Natural killer cell (primary cell): ENCODE measurements around the gene MAG. TPM values are rescaled to one million over a fixed set of nuclear protein-coding genes. Genes with fewer than 3 reads are reported as not detected.

Source experiments
- ATAC-seq, 3 donors: fragments of 150-1000 bp in 2 of 3; fragments of 200-7000 bp in 1 of 3; cut with Tn5 transposase; 1 replicate in 1 of 3; 2 replicates in 2 of 3; pipeline ENCODE4 v1.10.0; 2021; ENCODE audit warnings: mild to moderate bottlenecking in 2 of 3, moderate library complexity in 2 of 3
- DNase-seq, 2 donors: peaks; one replicate each; pipeline versions ENCODE4 v3.0.0 to v3.0.0-alpha.2; 2013 to 2021; ENCODE audit warnings: mixed read lengths in 1 of 2
- H3K27ac ChIP-seq: one replicate; pipeline ENCODE4 v1.5.1; 2013; ENCODE audit warnings: mild to moderate bottlenecking, low read length
- H3K27me3 ChIP-seq: one replicate; pipeline ENCODE4 v1.6.1; 2013; ENCODE audit warnings: low read length; ENCODE audit not compliant: control insufficient read depth, insufficient read depth
- H3K36me3 ChIP-seq: one replicate; pipeline ENCODE4 v1.6.1; 2013; ENCODE audit warnings: low read length; ENCODE audit not compliant: control insufficient read depth, insufficient read depth
- H3K4me1 ChIP-seq: one replicate; pipeline ENCODE4 v1.6.1; 2013; ENCODE audit warnings: low read length; ENCODE audit not compliant: control insufficient read depth, insufficient read depth
- H3K4me3 ChIP-seq: one replicate; pipeline ENCODE4 v1.5.1; 2013; ENCODE audit warnings: low read length
- H3K9me3 ChIP-seq: one replicate; pipeline ENCODE4 v1.6.1; 2013; ENCODE audit warnings: low read length; ENCODE audit not compliant: control insufficient read depth, insufficient read depth
- H3K27ac Mint-ChIP-seq, 2 donors: one replicate each; pipeline ENCODE4 v1.8.0; 2022; ENCODE audit warnings: mild to moderate bottlenecking in 2 of 2, mixed read lengths in 2 of 2, moderate library complexity in 1 of 2
- H3K27me3 Mint-ChIP-seq, 2 donors: one replicate each; pipeline ENCODE4 v1.8.0; 2022; ENCODE audit warnings: low read depth in 2 of 2, mixed read lengths in 2 of 2
- H3K36me3 Mint-ChIP-seq: one replicate; pipeline ENCODE4 v1.8.0; 2022; ENCODE audit warnings: mixed read lengths
- H3K4me1 Mint-ChIP-seq, 2 donors: one replicate each; pipeline ENCODE4 v1.8.0; 2022; ENCODE audit warnings: mixed read lengths in 2 of 2
- H3K4me3 Mint-ChIP-seq: one replicate; pipeline ENCODE4 v1.8.0; 2022; ENCODE audit warnings: mild to moderate bottlenecking, moderate library complexity, mixed read lengths
- H3K9me3 Mint-ChIP-seq, 2 donors: one replicate each; pipeline ENCODE4 v1.8.0; 2022; ENCODE audit warnings: mixed read lengths in 2 of 2
- WGBS: methylation state at CpG from one replicate; pipeline ENCODE4 v1.1.7; 2013; ENCODE audit warnings: missing lambda C conversion rate; ENCODE audit not compliant: insufficient coverage; 5-methylcytosine and 5-hydroxymethylcytosine counted together
- intact Hi-C: fragments of 100-400 bp; cut with micrococcal nuclease; formaldehyde crosslinking; loops from one replicate; pipeline ENCODE4 v1.14.2; 2022
- total RNA-seq, 4 donors: library from RNA; stranded (reverse); fragments of 120-200 nt in 1 of 4; gene quantifications; one replicate each; pipeline versions ENCODE4 v1.2.3 to v1.2.4, GENCODE V29; 2013 to 2022
- TF ChIP-seq, protein P1 (sequence below): fragments of 200-600 bp; IDR thresholded peaks from one replicate; pipeline ENCODE4 v1.8.0; 2022; ENCODE audit warnings: antibody characterized with exemption

MAG gene
- total RNA-seq, 3 donors from 2014 or later (not counting 1 experiment from before 2014, with no cell fraction given), result not detected

GRCh38 chr19:35267353-35267817 lies 24.6 kb upstream of the MAG start:
- Mint-ChIP-seq H3K36me3 (no peaks in the 10 kb centered on the region), H3K4me1 (peaks cover 27 to 50% of the 10 kb centered on the region in 2 donors)

DNA sequence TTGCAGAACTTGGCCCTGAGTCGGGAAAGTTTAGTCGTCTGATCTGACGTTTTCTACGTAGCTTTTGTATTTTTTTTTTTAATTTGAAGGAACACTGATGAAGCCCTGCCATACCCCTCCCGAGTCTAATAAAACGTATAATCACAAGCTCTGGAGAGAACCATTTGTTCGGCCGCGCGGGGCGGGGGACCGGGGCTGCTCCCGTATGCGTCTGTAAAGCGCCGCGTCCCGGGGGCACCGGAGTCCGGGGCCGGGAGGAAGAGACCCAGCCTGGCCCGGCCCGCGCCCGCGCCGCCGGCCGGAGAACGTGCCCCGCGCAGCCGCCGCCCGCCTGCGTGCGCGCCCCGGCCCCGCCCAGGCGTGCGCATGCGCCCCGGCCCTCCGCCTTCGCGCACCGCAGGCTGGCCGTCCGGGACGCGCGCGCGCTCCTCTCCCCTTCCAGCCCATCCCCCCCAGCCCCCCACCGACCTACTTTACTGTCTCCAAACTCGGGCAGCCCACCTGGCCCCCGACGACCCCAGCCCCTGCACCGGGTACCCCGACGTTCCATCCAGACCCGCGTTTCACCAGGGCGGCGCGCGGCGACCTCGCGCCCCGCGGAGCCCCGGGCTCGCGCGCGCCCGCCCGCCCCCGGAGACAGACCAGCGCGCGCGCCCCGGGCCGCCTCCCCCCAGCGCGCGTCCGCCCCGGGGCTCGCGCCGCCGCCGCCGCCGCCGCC lies 24.0 kb upstream of the MAG start:
- intact Hi-C loops, result loop anchor here (1.0 to 10.0 kb wide), 4 partner anchors 57 to 197 kb away; partner anchors contain the start of gene FXYD7
- Mint-ChIP-seq H3K36me3 (no peaks in the 10 kb centered on the region), H3K4me1 (peaks cover 27 to 53% of the 10 kb centered on the region in 2 donors)

More at GRCh38 chr19:35267353-35267817, 24.6 kb upstream of the MAG start:
- peak overlapping the region; percentile 88 for H3K4me3 ChIP-seq
- H3K36me3 ChIP-seq, result peaks cover 19% of the 10 kb centered on the region
- H3K27me3 ChIP-seq, result no peaks in the 10 kb centered on the region
- peak overlapping the region; percentile 93 for H3K27ac ChIP-seq
- H3K4me1 ChIP-seq, result peaks cover 59% of the 10 kb centered on the region
- no peaks in the 10 kb centered on the region for H3K9me3 ChIP-seq
- Mint-ChIP-seq H3K4me3 (peak overlapping the region; percentile 97), H3K27me3 (no peaks in the 10 kb centered on the region), H3K9me3 (no peaks in the 10 kb centered on the region), H3K27ac (peak overlapping the region; percentile 90 to 96)
- WGBS, result 1% methylated on average over 40 of the region's 40 CpGs
- TF ChIP-seq, protein P1, sequence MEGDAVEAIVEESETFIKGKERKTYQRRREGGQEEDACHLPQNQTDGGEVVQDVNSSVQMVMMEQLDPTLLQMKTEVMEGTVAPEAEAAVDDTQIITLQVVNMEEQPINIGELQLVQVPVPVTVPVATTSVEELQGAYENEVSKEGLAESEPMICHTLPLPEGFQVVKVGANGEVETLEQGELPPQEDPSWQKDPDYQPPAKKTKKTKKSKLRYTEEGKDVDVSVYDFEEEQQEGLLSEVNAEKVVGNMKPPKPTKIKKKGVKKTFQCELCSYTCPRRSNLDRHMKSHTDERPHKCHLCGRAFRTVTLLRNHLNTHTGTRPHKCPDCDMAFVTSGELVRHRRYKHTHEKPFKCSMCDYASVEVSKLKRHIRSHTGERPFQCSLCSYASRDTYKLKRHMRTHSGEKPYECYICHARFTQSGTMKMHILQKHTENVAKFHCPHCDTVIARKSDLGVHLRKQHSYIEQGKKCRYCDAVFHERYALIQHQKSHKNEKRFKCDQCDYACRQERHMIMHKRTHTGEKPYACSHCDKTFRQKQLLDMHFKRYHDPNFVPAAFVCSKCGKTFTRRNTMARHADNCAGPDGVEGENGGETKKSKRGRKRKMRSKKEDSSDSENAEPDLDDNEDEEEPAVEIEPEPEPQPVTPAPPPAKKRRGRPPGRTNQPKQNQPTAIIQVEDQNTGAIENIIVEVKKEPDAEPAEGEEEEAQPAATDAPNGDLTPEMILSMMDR, result no peak
- DNase-seq (peak; percentile 54 to 70), ATAC-seq (peak; percentile 14 to 31 (median 25))
- intact Hi-C loops, result loop anchor here (1.0 to 10.0 kb wide), 4 partner anchors 57 to 197 kb away; partner anchors contain the start of gene FXYD7

DNA sequence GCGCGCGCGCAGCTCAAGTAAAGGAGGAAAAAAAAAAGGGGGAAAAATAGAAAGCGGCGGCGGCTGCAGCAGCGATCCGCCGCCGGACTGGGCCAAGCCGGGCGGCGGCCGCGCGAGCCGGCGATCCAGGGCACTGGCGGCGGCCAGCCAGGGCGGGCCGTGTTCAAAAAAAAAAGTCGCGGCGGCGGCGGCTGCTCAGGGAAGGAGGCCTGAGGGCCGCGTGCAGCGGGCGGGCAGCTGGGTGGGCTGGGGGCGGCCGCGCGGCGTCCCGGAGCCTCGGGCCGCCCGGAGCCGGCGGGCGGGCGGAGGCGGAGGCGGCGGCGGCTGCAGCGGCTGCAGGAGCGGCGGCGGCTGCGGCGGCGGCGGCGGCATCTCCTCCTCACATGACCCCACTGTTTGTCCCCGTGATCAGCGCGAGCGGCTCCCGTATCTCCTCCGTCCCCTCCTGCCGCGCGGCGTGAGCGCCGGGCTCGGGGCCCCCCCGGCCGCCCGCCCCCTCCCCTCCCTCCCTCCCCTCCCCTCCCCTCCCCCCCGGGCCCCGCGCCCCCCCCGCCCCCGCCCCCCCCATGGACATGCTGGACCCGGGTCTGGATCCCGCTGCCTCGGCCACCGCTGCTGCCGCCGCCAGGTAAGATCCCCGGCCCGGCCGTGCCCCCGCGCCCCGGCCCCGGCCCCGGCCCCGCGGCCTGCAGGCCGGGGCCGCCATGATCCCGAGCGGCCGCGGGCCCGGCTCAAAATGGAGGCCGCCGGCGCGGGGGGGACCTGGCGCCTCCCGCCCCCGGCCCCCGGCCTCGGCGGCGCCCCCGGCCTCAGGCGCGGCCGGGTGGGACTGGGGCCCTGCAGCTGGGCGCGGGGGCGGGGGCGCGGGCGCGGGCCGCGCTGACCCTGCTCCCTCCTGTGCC lies 23.2 kb upstream of the MAG start, which contains the start of gene USF2:
Gene USF2 (plus strand): TSS at position 427 of the 902 bp plus-strand sequence. CDS start 140 bp downstream, at position 567.
- whole genome bisulfite sequencing, result under 1% methylated on average over 105 of the region's 126 CpGs
- intact Hi-C loops, result loop anchor here (5.0 to 10.0 kb wide), 2 partner anchors 111 to 196 kb away; no protein-coding TSS in a partner anchor
- Histone ChIP-seq H3K9me3 (no peaks in the 10 kb centered on the region), H3K27me3 (no peaks in the 10 kb centered on the region), H3K36me3 (peaks cover 29% of the 10 kb centered on the region), H3K27ac (peak within 1 kb of the TSS; percentile 93), H3K4me3 (peak within 1 kb of the TSS; percentile 88), H3K4me1 (peaks cover 67% of the 10 kb centered on the region)
- TF ChIP-seq, protein P1, result no peak
- H3K27ac Mint-ChIP-seq, result peak within 1 kb of the TSS; percentile 90 to 96
- no peaks in the 10 kb centered on the region for H3K36me3 Mint-ChIP-seq
- peak; percentile 66 to 80 for DNase-seq
- no peaks in the 10 kb centered on the region for H3K27me3 Mint-ChIP-seq
- H3K4me3 Mint-ChIP-seq, result peak within 1 kb of the TSS; percentile 97
- H3K9me3 Mint-ChIP-seq, result no peaks in the 10 kb centered on the region
- H3K4me1 Mint-ChIP-seq, result peaks cover 27 to 58% of the 10 kb centered on the region in 2 donors
- peak; percentile 25 to 53 (median 52) for ATAC-seq

More for the DNA sequence above, 24.0 kb upstream of the MAG start:
- Mint-ChIP-seq H3K4me3 (peak overlapping the region; percentile 97), H3K9me3 (no peaks in the 10 kb centered on the region), H3K27me3 (no peaks in the 10 kb centered on the region), H3K27ac (peak overlapping the region; percentile 90 to 96)
- ATAC-seq (peak; percentile 58 to 81 (median 67)), DNase-seq (peak; percentile 80 to 92)
- TF ChIP-seq, protein P1, result no peak
- no peaks in the 10 kb centered on the region for H3K9me3 ChIP-seq
- H3K4me3 ChIP-seq, result peak overlapping the region; percentile 88
- under 1% methylated on average over 100 of the region's 100 CpGs for WGBS
- H3K4me1 ChIP-seq, result peaks cover 65% of the 10 kb centered on the region
- peak overlapping the region; percentile 93 for H3K27ac ChIP-seq
- no peaks in the 10 kb centered on the region for H3K27me3 ChIP-seq
- peaks cover 22% of the 10 kb centered on the region for H3K36me3 ChIP-seq
